ENCODE results near the gene NDUFA7.
"Not testable (repeated sequence)": the region's sequence is repeated elsewhere in the genome, so short reads cannot be mapped to it uniquely, and the experiment has no call there.

NDUFA7 gene

GRCh38 chr19:8264248-8264647 is 56.9 kb downstream of the NDUFA7 start:
- DNase-seq (ENCODE audit: low spot score), result not testable (repeated sequence)

DNA sequence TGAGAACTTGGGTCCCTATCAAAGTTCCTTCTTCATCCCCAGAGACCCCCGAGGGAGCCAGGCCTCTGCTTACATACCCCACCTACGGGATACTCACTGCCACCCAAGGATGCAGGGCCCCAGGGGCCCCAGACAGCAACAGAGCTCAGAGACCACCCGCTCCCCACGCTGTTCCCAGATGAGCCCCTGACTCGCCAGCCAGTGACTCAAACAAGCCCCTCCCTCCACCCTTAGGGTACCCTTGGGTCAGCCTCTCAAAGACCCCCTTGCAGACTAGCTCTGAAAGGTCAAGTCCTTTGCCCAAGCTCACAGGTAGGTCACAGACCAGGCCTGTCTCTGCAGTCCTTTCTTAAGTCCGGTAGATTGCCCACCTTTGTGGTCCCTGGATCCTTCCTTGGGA is 58.7 kb downstream of the NDUFA7 start:
- DNase-seq (ENCODE audit: low spot score), result no peak

DNA sequence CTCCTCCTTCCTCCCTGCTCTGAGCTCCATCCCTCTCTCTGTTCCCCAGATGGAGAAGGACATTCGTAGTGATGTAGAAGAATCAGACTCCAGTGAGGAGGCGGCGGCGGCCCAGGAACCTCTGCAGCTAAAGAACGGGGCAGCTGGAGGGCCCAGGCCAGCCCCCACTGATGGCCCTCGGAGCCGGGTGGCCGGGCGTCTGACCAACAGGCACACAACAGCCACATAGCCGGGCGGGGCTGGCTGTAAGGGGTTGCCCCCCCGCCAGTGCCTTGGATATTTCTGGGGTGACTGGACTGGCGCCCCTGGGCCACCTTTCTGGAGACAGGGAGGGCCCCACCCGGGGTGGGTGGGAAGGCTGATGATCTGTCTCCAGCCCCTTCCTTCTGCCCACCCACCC is 59.3 kb downstream of the NDUFA7 start:
- no peak for DNase-seq (ENCODE audit: low spot score)

GRCh38 chr19:8261347-8261746 is 59.8 kb downstream of the NDUFA7 start:
- no peak for DNase-seq (ENCODE audit: low spot score)
